ENCODE results near the gene P2RX4. TPM values are rescaled to one million over a fixed set of nuclear protein-coding genes. Genes with fewer than 3 reads are reported as not detected.

P2RX4 gene
- 23.6 and 29.4 TPM in 2 replicates for total RNA-seq

GRCh38 chr12:121209624-121210572 lies at the start of gene P2RX4:
Gene P2RX4, plus strand, starts transcription at chr12:121210129. Its CDS starts 36 bp downstream, at chr12:121210165.

Other genes starting within 250 kb of the P2RX4 start
- gene HNF1A, start 231.6 kb upstream of the P2RX4 start, total RNA-seq: not detected in 2 replicates
- 11.6 and 14.4 TPM in 2 replicates for gene C12orf43, start 193.6 kb upstream of the P2RX4 start, total RNA-seq
- gene OASL, start 170.9 kb upstream of the P2RX4 start, total RNA-seq: 0.15 TPM in 1 of 2 replicates, not detected in the other
- 0.15 and 0.50 TPM in 2 replicates for gene P2RX7, start 77.3 kb upstream of the P2RX4 start, total RNA-seq
- gene CAMKK2, start 86.6 kb downstream of the P2RX4 start, total RNA-seq: 24.5 and 30.0 TPM in 2 replicates
- 138 and 140 TPM in 2 replicates for gene ANAPC5, start 142.3 kb downstream of the P2RX4 start, total RNA-seq
- gene RNF34, start 190.0 kb downstream of the P2RX4 start, total RNA-seq: 29.3 and 31.7 TPM in 2 replicates